Activated T-helper 1 cell treated with anti-CD3 and anti-CD28 coated beads, Interleukin-12 subunit alpha, Interleukin-12 subunit beta, Interleukin-2, Interleukin-4 antibody, amounts not matched to agents 30 ng/mL and 10 ng/mL and 1 ng/mL, durations not matched to agents 14 hours and 24 hours and 36 hours (primary cell): Measurements from ENCODE around the gene TEX14. TPM values are rescaled to one million over a fixed set of nuclear protein-coding genes. Genes with fewer than 3 reads are reported as not detected.

Experiments used
- DNase-seq: peaks from one replicate; pipeline ENCODE4 v3.0.0; 2021; ENCODE audit warnings: low spot score
- H3K27ac Mint-ChIP-seq: one replicate; pipeline ENCODE4 v1.8.0; 2021; ENCODE audit warnings: mild to moderate bottlenecking, mixed read lengths
- H3K27me3 Mint-ChIP-seq: one replicate; pipeline ENCODE4 v1.8.0; 2022; ENCODE audit warnings: mild to moderate bottlenecking, moderate library complexity, mixed read lengths; ENCODE audit not compliant: insufficient read depth
- H3K36me3 Mint-ChIP-seq: one replicate; pipeline ENCODE4 v1.8.0; 2021; ENCODE audit warnings: low read depth, mixed read lengths
- H3K4me1 Mint-ChIP-seq: one replicate; pipeline ENCODE4 v1.8.0; 2021; ENCODE audit warnings: low read depth, mixed read lengths
- H3K4me3 Mint-ChIP-seq: one replicate; pipeline ENCODE4 v1.8.0; 2021; ENCODE audit warnings: mild to moderate bottlenecking, moderate library complexity, mixed read lengths
- H3K9me3 Mint-ChIP-seq: one replicate; pipeline ENCODE4 v1.8.0; 2021; ENCODE audit warnings: mixed read lengths
- intact Hi-C: fragments of 100-400 bp; cut with micrococcal nuclease; formaldehyde crosslinking; loops from one replicate; pipeline ENCODE4 v1.15.1; 2024
- total RNA-seq: library from RNA; stranded (reverse); gene quantifications from 2 replicates; pipeline ENCODE4 v1.2.3, GENCODE V29; 2022

TEX14 gene
- total RNA-seq, 1 donor from 2014 or later, result 0.13 TPM

- Mint-ChIP-seq H3K4me1 (peaks cover 13% of the 10 kb centered on the region), H3K27me3 (peaks cover 45% of the 10 kb centered on the region), H3K27ac (no peak overlapping the region), H3K36me3 (no peaks in the 10 kb centered on the region), H3K9me3 (no peaks in the 10 kb centered on the region), H3K4me3 (peak overlapping the region; percentile 53)
- intact Hi-C loops, result no loop called here
- no peak for DNase-seq
Measured at GRCh38 chr17:58531122-58531521, 160.7 kb downstream of the TEX14 start.

DNA sequence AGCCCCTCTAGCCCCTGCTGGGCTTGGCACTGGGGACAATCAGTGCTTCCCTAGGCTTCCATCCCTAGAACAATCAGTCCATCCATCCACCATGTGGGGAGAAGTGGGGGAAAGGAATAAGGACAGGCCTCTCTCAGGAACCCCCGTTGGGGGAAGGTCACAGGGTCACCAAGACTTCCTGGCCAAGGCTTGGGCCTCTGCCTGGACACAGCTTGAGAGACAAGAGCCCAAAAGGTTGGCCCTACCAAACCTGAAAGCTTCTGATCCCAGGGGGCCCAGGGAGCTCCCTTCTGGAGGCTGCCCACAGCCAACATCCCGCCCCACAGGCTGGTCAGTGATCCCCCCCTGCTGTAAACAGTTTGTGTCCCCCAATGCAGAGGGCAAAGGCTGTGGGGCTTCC, 161.2 kb downstream of the TEX14 start:
- no peak overlapping the region for H3K27ac Mint-ChIP-seq
- DNase-seq, result no peak
- H3K36me3 Mint-ChIP-seq, result no peaks in the 10 kb centered on the region
- H3K4me3 Mint-ChIP-seq, result peak overlapping the region; percentile 53
- intact Hi-C loops, result no loop called here
- H3K4me1 Mint-ChIP-seq, result peaks cover 13% of the 10 kb centered on the region
- peaks cover 42% of the 10 kb centered on the region for H3K27me3 Mint-ChIP-seq
- no peaks in the 10 kb centered on the region for H3K9me3 Mint-ChIP-seq

GRCh38 chr17:58529275-58529674, 162.6 kb downstream of the TEX14 start:
- Mint-ChIP-seq H3K27ac (no peak overlapping the region), H3K27me3 (peaks cover 32% of the 10 kb centered on the region), H3K4me1 (peaks cover 13% of the 10 kb centered on the region), H3K36me3 (no peaks in the 10 kb centered on the region), H3K4me3 (no peak overlapping the region), H3K9me3 (no peaks in the 10 kb centered on the region)
- no peak for DNase-seq
- intact Hi-C loops, result no loop called here

GRCh38 chr17:58528443-58528842, 163.4 kb downstream of the TEX14 start:
- H3K27ac Mint-ChIP-seq, result no peak overlapping the region
- peaks cover 31% of the 10 kb centered on the region for H3K27me3 Mint-ChIP-seq
- intact Hi-C loops, result no loop called here
- DNase-seq, result no peak
- no peak overlapping the region for H3K4me3 Mint-ChIP-seq
- H3K9me3 Mint-ChIP-seq, result no peaks in the 10 kb centered on the region
- H3K4me1 Mint-ChIP-seq, result peaks cover 13% of the 10 kb centered on the region
- H3K36me3 Mint-ChIP-seq, result no peaks in the 10 kb centered on the region

- Mint-ChIP-seq H3K27ac (no peak overlapping the region), H3K9me3 (no peaks in the 10 kb centered on the region), H3K27me3 (peaks cover 28% of the 10 kb centered on the region), H3K4me3 (no peak overlapping the region), H3K36me3 (no peaks in the 10 kb centered on the region), H3K4me1 (peaks cover 13% of the 10 kb centered on the region)
- no peak for DNase-seq
- intact Hi-C loops, result no loop called here
Measured at GRCh38 chr17:58527949-58528348, 163.9 kb downstream of the TEX14 start.

DNA sequence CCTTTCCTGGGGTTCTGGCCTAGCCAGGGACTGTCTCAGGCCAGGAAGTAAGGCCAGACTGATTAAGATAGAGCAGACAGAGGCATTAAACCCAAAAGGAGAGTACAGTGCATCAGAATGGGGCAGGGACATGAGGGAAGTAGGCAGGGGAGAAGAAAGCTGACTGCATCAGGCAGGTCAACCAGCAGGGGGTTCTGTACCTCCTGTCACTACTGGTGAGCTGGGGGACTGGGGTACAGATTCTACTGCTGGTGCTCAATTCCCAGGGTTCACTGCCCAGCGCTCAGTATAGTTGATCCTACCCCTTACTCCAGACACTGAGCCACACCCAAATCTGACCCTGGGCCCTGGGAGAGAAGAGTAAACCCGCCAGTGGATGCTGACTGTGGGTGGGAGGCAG, 164.5 kb downstream of the TEX14 start:
- Mint-ChIP-seq H3K36me3 (no peaks in the 10 kb centered on the region), H3K4me3 (no peak overlapping the region), H3K4me1 (peaks cover 13% of the 10 kb centered on the region), H3K27ac (peak overlapping the region; percentile 50), H3K27me3 (peaks cover 21% of the 10 kb centered on the region), H3K9me3 (no peaks in the 10 kb centered on the region)
- intact Hi-C loops, result no loop called here
- DNase-seq, result no peak

DNA sequence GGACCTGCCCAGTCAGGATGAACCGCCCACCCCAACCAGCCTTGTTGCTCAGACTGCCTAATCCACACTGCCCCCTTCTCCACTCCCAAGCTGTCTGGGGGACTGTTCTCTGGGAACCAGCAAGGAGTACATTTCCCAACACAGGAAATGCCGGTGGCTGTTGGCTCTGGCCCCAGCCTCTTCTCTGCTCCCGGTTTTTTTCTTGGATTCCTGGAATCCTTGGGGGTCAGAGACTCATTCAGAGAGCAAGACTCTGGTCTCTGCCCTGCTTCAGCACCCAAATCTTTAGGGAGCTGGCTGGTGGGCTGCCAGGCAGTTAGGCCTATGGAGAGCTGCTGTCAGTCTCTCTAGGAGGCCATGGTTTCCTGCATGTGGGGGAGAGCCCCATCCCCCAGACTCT, 166.6 kb downstream of the TEX14 start:
- no peak overlapping the region for H3K27ac Mint-ChIP-seq
- no peaks in the 10 kb centered on the region for H3K36me3 Mint-ChIP-seq
- no peak overlapping the region for H3K4me3 Mint-ChIP-seq
- peaks cover 13% of the 10 kb centered on the region for H3K4me1 Mint-ChIP-seq
- no peak for DNase-seq
- H3K9me3 Mint-ChIP-seq, result no peaks in the 10 kb centered on the region
- intact Hi-C loops, result no loop called here
- peaks cover 14% of the 10 kb centered on the region for H3K27me3 Mint-ChIP-seq

- no peak overlapping the region for H3K27ac Mint-ChIP-seq
- no peaks in the 10 kb centered on the region for H3K27me3 Mint-ChIP-seq
- intact Hi-C loops, result no loop called here
- H3K36me3 Mint-ChIP-seq, result no peaks in the 10 kb centered on the region
- peaks cover 10% of the 10 kb centered on the region for H3K4me1 Mint-ChIP-seq
- H3K4me3 Mint-ChIP-seq, result no peak overlapping the region
- no peaks in the 10 kb centered on the region for H3K9me3 Mint-ChIP-seq
- DNase-seq, result no peak
Measured at GRCh38 chr17:58521680-58522079, 170.2 kb downstream of the TEX14 start.

DNA sequence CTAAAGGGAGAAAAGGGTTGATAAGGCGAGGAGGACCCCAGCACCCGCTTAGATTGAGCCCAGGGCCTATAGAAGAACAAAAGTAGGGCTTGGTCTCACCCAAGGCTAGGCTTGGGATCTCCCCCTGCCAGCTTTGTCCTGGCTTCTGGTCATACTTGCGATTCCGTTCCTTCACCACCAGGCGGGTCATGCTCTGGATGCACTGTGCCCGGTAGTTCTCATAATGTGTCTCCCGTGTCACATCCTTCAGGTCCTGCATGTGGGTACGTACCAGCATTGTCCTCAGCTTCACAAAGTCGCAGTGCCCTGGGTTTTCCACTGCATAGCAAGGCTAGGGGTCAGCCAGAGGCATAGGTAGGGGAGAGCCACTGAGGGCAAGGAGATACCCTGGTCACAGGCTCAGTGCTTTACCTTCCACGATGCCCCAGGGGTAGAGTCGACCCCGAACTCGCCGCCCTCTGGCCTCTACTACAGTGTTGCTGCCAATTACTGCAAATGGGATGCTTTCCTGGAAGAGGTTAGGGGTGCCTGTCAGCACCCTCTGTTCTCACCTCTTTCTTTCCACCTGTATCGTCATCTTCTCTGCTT, 170.9 kb downstream of the TEX14 start:
- DNase-seq, result no peak
- Mint-ChIP-seq H3K4me3 (peak overlapping the region; percentile 34), H3K4me1 (peaks cover 13% of the 10 kb centered on the region)

DNA sequence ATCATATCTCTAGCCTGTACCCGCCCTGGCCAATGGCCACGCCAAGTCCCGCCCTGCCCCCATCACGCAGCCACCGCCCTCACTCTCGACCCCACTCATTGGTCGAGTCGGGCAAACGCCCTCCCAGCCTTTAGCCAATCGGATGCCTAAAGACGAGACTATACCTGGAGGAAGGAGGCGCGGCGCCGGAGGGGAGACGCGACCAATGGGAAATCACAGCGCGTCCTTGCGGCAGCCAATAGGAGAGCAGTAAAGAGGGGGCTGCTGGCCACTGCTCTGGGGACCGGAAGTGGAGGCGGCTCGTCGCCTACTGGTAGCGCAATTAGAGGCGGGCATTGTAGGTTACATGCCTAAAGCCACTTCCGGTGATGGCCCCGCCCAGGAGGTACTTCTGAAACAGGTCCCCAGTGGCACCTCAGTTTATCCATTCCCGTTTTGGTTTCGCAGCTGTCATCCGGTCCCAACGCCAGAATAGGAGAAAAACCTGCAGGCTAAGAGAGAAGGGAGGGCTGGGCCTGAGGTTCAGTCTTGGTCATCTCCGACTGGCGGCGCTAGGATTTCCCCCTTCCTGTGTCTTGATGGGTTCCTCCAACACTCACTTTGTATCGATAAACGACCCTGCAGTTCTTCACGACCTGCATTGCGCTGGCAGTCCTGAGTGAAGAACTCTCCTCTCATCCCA, 173.8 kb downstream of the TEX14 start:
- no peaks in the 10 kb centered on the region for H3K27me3 Mint-ChIP-seq
- no peaks in the 10 kb centered on the region for H3K9me3 Mint-ChIP-seq
- peak overlapping the region; percentile 86 for H3K4me3 Mint-ChIP-seq
- peaks cover 6% of the 10 kb centered on the region for H3K36me3 Mint-ChIP-seq
- intact Hi-C loops, result loop anchor here (1.0 to 10.0 kb wide), 16 partner anchors 14 to 1877 kb away; partner anchors contain the start of genes AKAP1, PRR11, RAD51C and SKA2
- peak; percentile 100 for DNase-seq
- peak overlapping the region; percentile 91 for H3K27ac Mint-ChIP-seq
- peaks cover 31% of the 10 kb centered on the region for H3K4me1 Mint-ChIP-seq

More for the DNA sequence above, 170.9 kb downstream of the TEX14 start:
- Mint-ChIP-seq H3K36me3 (no peaks in the 10 kb centered on the region), H3K27ac (peak overlapping the region; percentile 19), H3K27me3 (no peaks in the 10 kb centered on the region), H3K9me3 (no peaks in the 10 kb centered on the region)
- intact Hi-C loops, result no loop called here

GRCh38 chr17:58517378-58517927, 174.4 kb downstream of the TEX14 start:
- H3K4me3 Mint-ChIP-seq, result peak overlapping the region; percentile 86
- no peaks in the 10 kb centered on the region for H3K27me3 Mint-ChIP-seq
- no peaks in the 10 kb centered on the region for H3K9me3 Mint-ChIP-seq
- intact Hi-C loops, result loop anchor here (10.0 kb wide), 2 partner anchors 1433 to 1877 kb away; partner anchors contain the start of genes AKAP1 and USP32
- DNase-seq, result no peak
- H3K36me3 Mint-ChIP-seq, result peaks cover 10% of the 10 kb centered on the region
- H3K4me1 Mint-ChIP-seq, result peaks cover 35% of the 10 kb centered on the region
- H3K27ac Mint-ChIP-seq, result peak overlapping the region; percentile 91

GRCh38 chr17:58516644-58517377, 175.0 kb downstream of the TEX14 start:
- Mint-ChIP-seq H3K27ac (peak overlapping the region; percentile 91), H3K9me3 (no peaks in the 10 kb centered on the region), H3K27me3 (no peaks in the 10 kb centered on the region), H3K4me1 (peaks cover 36% of the 10 kb centered on the region), H3K4me3 (peak overlapping the region; percentile 86), H3K36me3 (peaks cover 10% of the 10 kb centered on the region)
- no peak for DNase-seq
- intact Hi-C loops, result loop anchor here (10.0 kb wide), 2 partner anchors 1432 to 1878 kb away; partner anchors contain the start of genes AKAP1 and USP32
